Activated T-helper 1 cell treated with anti-CD3 and anti-CD28 coated beads, Interleukin-12 subunit alpha, Interleukin-12 subunit beta, Interleukin-2, Interleukin-4 antibody, amounts not matched to agents 30 ng/mL and 10 ng/mL and 1 ng/mL, durations not matched to agents 14 hours and 24 hours and 36 hours (primary cell): ENCODE data around the gene IGF1R. TPM values are rescaled to one million over a fixed set of nuclear protein-coding genes. Genes with fewer than 3 reads are reported as not detected.

Experiments
- DNase-seq: peaks from one replicate; pipeline ENCODE4 v3.0.0; 2021; ENCODE audit warnings: low spot score
- H3K27ac Mint-ChIP-seq: one replicate; pipeline ENCODE4 v1.8.0; 2021; ENCODE audit warnings: mild to moderate bottlenecking, mixed read lengths
- H3K27me3 Mint-ChIP-seq: one replicate; pipeline ENCODE4 v1.8.0; 2022; ENCODE audit warnings: mild to moderate bottlenecking, moderate library complexity, mixed read lengths; ENCODE audit not compliant: insufficient read depth
- H3K36me3 Mint-ChIP-seq: one replicate; pipeline ENCODE4 v1.8.0; 2021; ENCODE audit warnings: low read depth, mixed read lengths
- H3K4me1 Mint-ChIP-seq: one replicate; pipeline ENCODE4 v1.8.0; 2021; ENCODE audit warnings: low read depth, mixed read lengths
- H3K4me3 Mint-ChIP-seq: one replicate; pipeline ENCODE4 v1.8.0; 2021; ENCODE audit warnings: mild to moderate bottlenecking, moderate library complexity, mixed read lengths
- H3K9me3 Mint-ChIP-seq: one replicate; pipeline ENCODE4 v1.8.0; 2021; ENCODE audit warnings: mixed read lengths
- intact Hi-C: fragments of 100-400 bp; cut with micrococcal nuclease; formaldehyde crosslinking; loops from one replicate; pipeline ENCODE4 v1.15.1; 2024
- total RNA-seq: library from RNA; stranded (reverse); gene quantifications from 2 replicates; pipeline ENCODE4 v1.2.3, GENCODE V29; 2022

IGF1R gene
- total RNA-seq, 1 donor from 2014 or later: 38.7 TPM

GRCh38 chr15:98893401-98893800 is 245.1 kb downstream of the IGF1R start:
- intact Hi-C loops: no loop called here
- Mint-ChIP-seq H3K9me3 (no peaks in the 10 kb centered on the region), H3K27ac (no peak overlapping the region), H3K27me3 (no peaks in the 10 kb centered on the region), H3K4me1 (no peaks in the 10 kb centered on the region), H3K36me3 (no peaks in the 10 kb centered on the region), H3K4me3 (no peak overlapping the region)
- DNase-seq: no peak

- Mint-ChIP-seq H3K27ac (no peak overlapping the region), H3K36me3 (no peaks in the 10 kb centered on the region), H3K4me3 (no peak overlapping the region), H3K9me3 (no peaks in the 10 kb centered on the region), H3K4me1 (no peaks in the 10 kb centered on the region), H3K27me3 (no peaks in the 10 kb centered on the region)
- no peak for DNase-seq
- intact Hi-C loops: no loop called here
Measured at GRCh38 chr15:98894312-98894711, 246.0 kb downstream of the IGF1R start.

- intact Hi-C loops: no loop called here
- Mint-ChIP-seq H3K4me3 (no peak overlapping the region), H3K27me3 (no peaks in the 10 kb centered on the region)
Measured at GRCh38 chr15:98896002-98896721, 247.8 kb downstream of the IGF1R start.

GRCh38 chr15:98896802-98897732 is 248.7 kb downstream of the IGF1R start:
- H3K27me3 Mint-ChIP-seq: no peaks in the 10 kb centered on the region
- no peak for DNase-seq
- peaks cover 9% of the 10 kb centered on the region for H3K4me1 Mint-ChIP-seq
- intact Hi-C loops: no loop called here
- no peak overlapping the region for H3K4me3 Mint-ChIP-seq
- no peaks in the 10 kb centered on the region for H3K9me3 Mint-ChIP-seq
- H3K27ac Mint-ChIP-seq: no peak overlapping the region
- H3K36me3 Mint-ChIP-seq: peaks cover 2% of the 10 kb centered on the region

More at GRCh38 chr15:98896002-98896721, 247.8 kb downstream of the IGF1R start:
- no peak for DNase-seq
- Mint-ChIP-seq H3K27ac (no peak overlapping the region), H3K36me3 (no peaks in the 10 kb centered on the region), H3K4me1 (peaks cover under 1% of the 10 kb centered on the region), H3K9me3 (no peaks in the 10 kb centered on the region)

GRCh38 chr15:98898122-98898521 is 249.8 kb downstream of the IGF1R start:
- no peak overlapping the region for H3K27ac Mint-ChIP-seq
- H3K4me3 Mint-ChIP-seq: no peak overlapping the region
- DNase-seq: no peak
- peaks cover 2% of the 10 kb centered on the region for H3K36me3 Mint-ChIP-seq
- intact Hi-C loops: no loop called here
- peaks cover 9% of the 10 kb centered on the region for H3K4me1 Mint-ChIP-seq
- H3K9me3 Mint-ChIP-seq: no peaks in the 10 kb centered on the region
- no peaks in the 10 kb centered on the region for H3K27me3 Mint-ChIP-seq

GRCh38 chr15:98899272-98900021 is 251.1 kb downstream of the IGF1R start:
- intact Hi-C loops: no loop called here
- Mint-ChIP-seq H3K4me1 (peaks cover 16% of the 10 kb centered on the region), H3K4me3 (no peak overlapping the region), H3K27ac (no peak overlapping the region), H3K9me3 (no peaks in the 10 kb centered on the region), H3K36me3 (peaks cover 6% of the 10 kb centered on the region), H3K27me3 (no peaks in the 10 kb centered on the region)
- DNase-seq: no peak

GRCh38 chr15:98900356-98900755 is 252.0 kb downstream of the IGF1R start:
- H3K9me3 Mint-ChIP-seq: no peaks in the 10 kb centered on the region
- intact Hi-C loops: no loop called here

GRCh38 chr15:98901434-98902072 is 253.2 kb downstream of the IGF1R start:
- Mint-ChIP-seq H3K9me3 (no peaks in the 10 kb centered on the region), H3K4me3 (no peak overlapping the region), H3K27me3 (no peaks in the 10 kb centered on the region), H3K27ac (no peak overlapping the region), H3K4me1 (peaks cover 16% of the 10 kb centered on the region), H3K36me3 (peaks cover 6% of the 10 kb centered on the region)
- no peak for DNase-seq
- intact Hi-C loops: no loop called here

More at GRCh38 chr15:98900356-98900755, 252.0 kb downstream of the IGF1R start:
- Mint-ChIP-seq H3K27me3 (no peaks in the 10 kb centered on the region), H3K4me3 (no peak overlapping the region), H3K27ac (no peak overlapping the region), H3K4me1 (peaks cover 16% of the 10 kb centered on the region), H3K36me3 (peaks cover 6% of the 10 kb centered on the region)
- no peak for DNase-seq

- DNase-seq: no peak
- Mint-ChIP-seq H3K4me3 (no peak overlapping the region), H3K27me3 (no peaks in the 10 kb centered on the region), H3K4me1 (peaks cover 16% of the 10 kb centered on the region), H3K36me3 (peaks cover 6% of the 10 kb centered on the region), H3K9me3 (no peaks in the 10 kb centered on the region), H3K27ac (no peak overlapping the region)
- intact Hi-C loops: no loop called here
Measured at GRCh38 chr15:98902931-98903330, 254.6 kb downstream of the IGF1R start.

GRCh38 chr15:98903377-98904018 is 255.2 kb downstream of the IGF1R start:
- Mint-ChIP-seq H3K27ac (no peak overlapping the region), H3K27me3 (no peaks in the 10 kb centered on the region), H3K36me3 (peaks cover 6% of the 10 kb centered on the region), H3K9me3 (no peaks in the 10 kb centered on the region), H3K4me3 (no peak overlapping the region), H3K4me1 (peaks cover 16% of the 10 kb centered on the region)
- intact Hi-C loops: no loop called here
- no peak for DNase-seq

GRCh38 chr15:98904544-98904943 is 256.2 kb downstream of the IGF1R start:
- H3K4me1 Mint-ChIP-seq: peaks cover 16% of the 10 kb centered on the region
- H3K36me3 Mint-ChIP-seq: peaks cover 6% of the 10 kb centered on the region
- H3K9me3 Mint-ChIP-seq: no peaks in the 10 kb centered on the region
- no peak overlapping the region for H3K27ac Mint-ChIP-seq
- no peaks in the 10 kb centered on the region for H3K27me3 Mint-ChIP-seq
- intact Hi-C loops: no loop called here
- H3K4me3 Mint-ChIP-seq: no peak overlapping the region
- no peak for DNase-seq
